HG03135 (cell line): ENCODE results near the gene CDKN2A.
A peak's percentile ranks its signal among the peaks of the same experiment; 100 is the strongest.
"Not testable (repeated sequence)": the region's sequence is repeated elsewhere in the genome, so short reads cannot be mapped to it uniquely, and the experiment has no call there.

Experiments used
- ATAC-seq: cut with Tn5 transposase; IDR thresholded peaks from one replicate; pipeline ENCODE4 v1.9.1; 2021; ENCODE audit warnings: mild to moderate bottlenecking, moderate library complexity; ENCODE audit not compliant: unreplicated experiment

The CDKN2A gene

GRCh38 chr9:21982861-21983560 lies 11.2 kb downstream of the CDKN2A start:
- ATAC-seq: no peak

- no peak for ATAC-seq
These were observed 11.8 kb downstream of the CDKN2A start for GRCh38 chr9:21982391-21982790.

GRCh38 chr9:21976334-21976875 lies 17.8 kb downstream of the CDKN2A start:
- ATAC-seq: no peak

- ATAC-seq: peak; percentile 51
These were observed 19.3 kb downstream of the CDKN2A start for GRCh38 chr9:21974722-21975409.

- no peak for ATAC-seq
These were observed 19.9 kb downstream of the CDKN2A start for GRCh38 chr9:21974343-21974721.

- no peak for ATAC-seq
These were observed 21.8 kb downstream of the CDKN2A start for GRCh38 chr9:21972361-21972760.

- no peak for ATAC-seq
These were observed 23.2 kb downstream of the CDKN2A start for GRCh38 chr9:21970800-21971640.

GRCh38 chr9:21969951-21970799 lies 24.0 kb downstream of the CDKN2A start:
- ATAC-seq: no peak

GRCh38 chr9:21969011-21969940 lies 24.9 kb downstream of the CDKN2A start:
- ATAC-seq: no peak

GRCh38 chr9:21968331-21969010 lies 25.7 kb downstream of the CDKN2A start:
- ATAC-seq: no peak

- ATAC-seq: no peak
These were observed 26.5 kb downstream of the CDKN2A start for GRCh38 chr9:21967702-21968101.

GRCh38 chr9:21967169-21967568 lies 27.0 kb downstream of the CDKN2A start:
- no peak for ATAC-seq

- no peak for ATAC-seq
These were observed 27.9 kb downstream of the CDKN2A start for GRCh38 chr9:21966140-21966851.

GRCh38 chr9:21965401-21965951 lies 28.7 kb downstream of the CDKN2A start:
- ATAC-seq: peak; percentile 69

GRCh38 chr9:21964925-21965385 lies 29.2 kb downstream of the CDKN2A start:
- ATAC-seq: peak; percentile 56

- no peak for ATAC-seq
These were observed 32.6 kb downstream of the CDKN2A start for GRCh38 chr9:21961569-21961968.

GRCh38 chr9:21959268-21959667 lies 34.9 kb downstream of the CDKN2A start:
- not testable (repeated sequence) for ATAC-seq

GRCh38 chr9:21958833-21959232 lies 35.4 kb downstream of the CDKN2A start:
- ATAC-seq: no peak
